Breast epithelium (tissue), 3 donors: Measurements from ENCODE around the gene IGF1.

Experiments used
- CTCF ChIP-seq, 3 donors: fragments of 450-650 bp; IDR thresholded peaks; one replicate each; pipeline ENCODE4 v1.5.1; 2016 to 2017; ENCODE audit warnings: antibody characterized with exemption in 3 of 3, mild to moderate bottlenecking in 3 of 3, moderate library complexity in 3 of 3
- POLR2A ChIP-seq: fragments of 450-650 bp; IDR thresholded peaks from one replicate; pipeline ENCODE4 v1.6.1; 2016; ENCODE audit warnings: antibody characterized with exemption, mild to moderate bottlenecking, moderate library complexity
- POLR2AphosphoS5 ChIP-seq, 3 donors: sonication (generic); formaldehyde crosslinking; IDR thresholded peaks; one replicate each; pipeline ENCODE4 v1.6.1; 2017; ENCODE audit warnings: antibody characterized with exemption in 3 of 3

DNA sequence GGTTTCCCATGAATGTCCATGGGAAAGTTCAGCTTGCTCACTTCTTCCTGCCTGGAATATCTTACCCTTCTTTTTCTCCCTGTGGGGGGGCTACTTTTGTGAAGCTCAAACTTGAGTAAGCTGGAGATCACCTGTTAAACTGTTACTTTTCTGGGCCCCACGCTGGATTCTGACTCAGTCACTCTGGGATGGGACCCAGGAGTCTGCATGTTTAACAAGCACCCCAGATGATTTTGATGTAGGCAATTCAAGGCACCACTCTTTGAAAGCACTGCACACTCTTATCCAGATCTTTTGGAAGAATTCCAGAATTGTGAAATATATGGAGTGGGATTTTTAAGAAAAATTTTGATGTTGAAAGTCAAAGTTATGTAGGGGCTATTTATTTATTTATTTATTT is 46.3 kb upstream of the IGF1 start:
- TF ChIP-seq CTCF (IDR thresholded peaks at IDR 0.05) (no peak), POLR2AphosphoS5 (IDR thresholded peaks at IDR 0.05) (no peak), POLR2A (no peak)
